Neutrophil (primary cell): ENCODE results near the gene GPR158.

Experiments used
- H3K27ac ChIP-seq: fragments of 200-600 bp; sonication (generic); 2 replicates; pipeline ENCODE4 v1.5.1; 2016; ENCODE audit warnings: mild to moderate bottlenecking, moderate library complexity
- H3K27me3 ChIP-seq: fragments of 200-600 bp; sonication (generic); 2 replicates; pipeline ENCODE4 v1.6.0; 2016; ENCODE audit warnings: mild to moderate bottlenecking
- H3K36me3 ChIP-seq: fragments of 200-600 bp; sonication (generic); 2 replicates; pipeline ENCODE4 v1.5.1; 2017
- H3K4me1 ChIP-seq, 2 experiments: fragments of 200-600 bp in 1 of 2; sonication (generic) in 1 of 2; 1 replicate in 1 of 2; 2 replicates in 1 of 2; pipeline versions ENCODE4 v1.5.1 to v1.6.1; 2013 to 2016; ENCODE audit warnings: low read depth in 1 of 2, low read length in 1 of 2, mild to moderate bottlenecking in 1 of 2, moderate library complexity in 1 of 2; ENCODE audit not compliant: control insufficient read depth in 1 of 2, insufficient read depth in 1 of 2
- H3K4me3 ChIP-seq, 2 experiments: fragments of 200-600 bp in 1 of 2; sonication (generic) in 1 of 2; 1 replicate in 1 of 2; 2 replicates in 1 of 2; pipeline ENCODE4 v1.5.1; 2013 to 2016; ENCODE audit warnings: low read depth in 1 of 2, low read length in 1 of 2, mild to moderate bottlenecking in 1 of 2, moderate library complexity in 1 of 2
- H3K9me3 ChIP-seq: fragments of 200-600 bp; sonication (generic); 2 replicates; pipeline ENCODE4 v1.5.1; 2016
- CTCF ChIP-seq: fragments of 200-600 bp; sonication (generic); IDR thresholded peaks from 2 replicates; pipeline ENCODE4 v1.5.1; 2016; ENCODE audit warnings: antibody characterized with exemption

Gene GPR158

GRCh38 chr10:25505466-25505865 is 330.7 kb downstream of the GPR158 start:
- H3K9me3 ChIP-seq = no peaks in the 10 kb centered on the region
- no peak overlapping the region for H3K4me3 ChIP-seq
- no peaks in the 10 kb centered on the region for H3K4me1 ChIP-seq
- no peaks in the 10 kb centered on the region for H3K36me3 ChIP-seq
- no peaks in the 10 kb centered on the region for H3K27me3 ChIP-seq
- no peak overlapping the region for H3K27ac ChIP-seq
- no peak for TF ChIP-seq CTCF

- Histone ChIP-seq H3K36me3 (no peaks in the 10 kb centered on the region), H3K27ac (no peak overlapping the region), H3K27me3 (no peaks in the 10 kb centered on the region), H3K4me1 (no peaks in the 10 kb centered on the region), H3K9me3 (no peaks in the 10 kb centered on the region), H3K4me3 (no peak overlapping the region)
- TF ChIP-seq CTCF = no peak
Measured at GRCh38 chr10:25506821-25507335, 332.1 kb downstream of the GPR158 start.

GRCh38 chr10:25508112-25508815 is 333.5 kb downstream of the GPR158 start:
- TF ChIP-seq CTCF = no peak
- H3K9me3 ChIP-seq = no peaks in the 10 kb centered on the region
- no peak overlapping the region for H3K27ac ChIP-seq
- H3K4me1 ChIP-seq = no peaks in the 10 kb centered on the region
- H3K27me3 ChIP-seq = no peaks in the 10 kb centered on the region
- H3K36me3 ChIP-seq = no peaks in the 10 kb centered on the region
- H3K4me3 ChIP-seq = no peak overlapping the region

- no peak for TF ChIP-seq CTCF
- Histone ChIP-seq H3K27ac (no peak overlapping the region), H3K36me3 (no peaks in the 10 kb centered on the region), H3K9me3 (no peaks in the 10 kb centered on the region), H3K27me3 (no peaks in the 10 kb centered on the region), H3K4me3 (no peak overlapping the region), H3K4me1 (no peaks in the 10 kb centered on the region)
Measured at GRCh38 chr10:25509151-25509550, 334.4 kb downstream of the GPR158 start.

- no peak for TF ChIP-seq CTCF
- H3K27ac ChIP-seq = no peak overlapping the region
- H3K4me1 ChIP-seq = no peaks in the 10 kb centered on the region
- no peaks in the 10 kb centered on the region for H3K36me3 ChIP-seq
- no peak overlapping the region for H3K4me3 ChIP-seq
- H3K9me3 ChIP-seq = no peaks in the 10 kb centered on the region
- H3K27me3 ChIP-seq = no peaks in the 10 kb centered on the region
Measured at GRCh38 chr10:25522294-25522693, 347.5 kb downstream of the GPR158 start.
